ENCODE data around the gene CASP8AP2.
"Not testable (repeated sequence)": the region's sequence is repeated elsewhere in the genome, so short reads cannot be mapped to it uniquely, and the experiment has no call there.

CASP8AP2 gene

DNA sequence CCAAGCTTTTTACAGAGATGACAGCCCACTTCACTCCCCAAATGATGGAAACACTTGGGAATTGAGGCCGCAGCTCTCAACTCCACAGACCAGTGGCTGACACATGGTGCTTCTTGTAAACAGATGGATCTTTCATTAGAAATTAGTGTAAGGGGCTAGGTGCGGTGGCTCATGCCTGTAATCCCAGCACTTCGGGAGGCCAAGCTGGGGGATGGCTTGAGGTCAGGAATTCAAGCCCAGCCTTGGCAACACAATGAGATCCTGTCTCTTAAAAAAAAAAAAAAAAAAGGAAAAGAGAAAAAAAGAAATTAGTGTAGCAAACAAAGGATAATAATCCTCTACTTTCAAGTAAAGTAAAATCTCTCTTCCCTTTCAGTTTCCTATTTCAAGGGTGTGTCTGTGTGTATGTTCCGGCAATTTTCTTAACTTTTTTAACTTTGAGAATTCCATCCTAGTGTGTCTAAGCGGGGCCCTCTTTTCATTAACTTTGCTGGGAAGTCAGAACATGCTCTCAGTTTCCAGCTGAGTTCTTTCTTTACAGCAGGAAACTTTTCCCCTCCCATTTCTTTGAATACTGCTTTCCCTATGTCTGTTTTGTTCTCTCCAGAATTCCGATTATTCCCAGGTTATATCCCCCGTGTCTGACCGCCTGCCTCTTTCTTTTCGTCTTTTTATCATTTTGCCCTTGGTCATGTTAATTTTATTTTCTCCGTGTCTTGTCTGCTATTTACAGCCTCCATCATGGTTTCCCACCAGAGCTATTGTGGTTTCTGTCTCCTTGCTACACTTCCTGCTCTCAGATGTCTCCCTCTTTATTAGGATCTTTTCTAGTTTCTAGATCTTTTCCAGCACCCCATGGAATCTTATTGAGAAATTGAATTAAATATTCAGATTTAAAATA, 80.6 kb downstream of the CASP8AP2 start:
- not testable (repeated sequence) for ATAC-seq

DNA sequence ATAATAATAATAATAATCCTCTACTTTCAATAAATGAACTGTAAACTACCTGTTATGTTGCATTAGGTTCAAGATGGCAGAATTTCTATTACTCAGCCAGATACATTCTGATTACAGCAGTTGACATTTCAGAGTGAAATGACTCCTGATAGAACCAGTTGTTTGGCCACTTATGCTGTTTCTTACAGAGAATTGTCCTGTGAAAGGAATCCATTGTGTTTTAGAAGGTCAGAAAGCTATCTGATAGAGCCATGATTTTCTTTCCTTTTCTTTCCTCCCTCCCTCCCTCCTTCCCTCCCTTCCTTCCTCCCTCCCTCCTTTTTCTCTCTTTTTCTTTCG, 81.2 kb downstream of the CASP8AP2 start:
- TF ChIP-seq ISL1 (CRISPR knock-in tag; IDR thresholded peaks at IDR 0.05) (no peak), ZNF565 (CRISPR knock-in tag; conservative IDR thresholded peaks at IDR 0.05; ENCODE audit: low read depth) (no peak), GLIS3 (CRISPR knock-in tag; IDR thresholded peaks at IDR 0.05) (no peak), SNAI2 (CRISPR knock-in tag; IDR thresholded peaks at IDR 0.05) (no peak), TOX (CRISPR knock-in tag; IDR thresholded peaks at IDR 0.05; ENCODE audit: borderline replicate concordance) (no peak), ZNF70 (CRISPR knock-in tag; IDR thresholded peaks at IDR 0.05) (no peak), ESRRG (CRISPR knock-in tag; IDR thresholded peaks at IDR 0.05) (no peak), ARNTL (CRISPR knock-in tag; IDR thresholded peaks at IDR 0.05; ENCODE audit: borderline replicate concordance, low read depth) (no peak), CSDC2 (CRISPR knock-in tag; IDR thresholded peaks at IDR 0.05) (no peak), ZFP3 (CRISPR knock-in tag; IDR thresholded peaks at IDR 0.05) (no peak), BACH2 (CRISPR knock-in tag; IDR thresholded peaks at IDR 0.05; ENCODE audit: borderline replicate concordance) (no peak), OSR1 (CRISPR knock-in tag; IDR thresholded peaks at IDR 0.05) (no peak), PPARA (CRISPR knock-in tag; IDR thresholded peaks at IDR 0.05; ENCODE audit: borderline replicate concordance) (no peak), RARB (CRISPR knock-in tag; IDR thresholded peaks at IDR 0.05) (no peak)
- TF ChIP-seq, protein P1, sequence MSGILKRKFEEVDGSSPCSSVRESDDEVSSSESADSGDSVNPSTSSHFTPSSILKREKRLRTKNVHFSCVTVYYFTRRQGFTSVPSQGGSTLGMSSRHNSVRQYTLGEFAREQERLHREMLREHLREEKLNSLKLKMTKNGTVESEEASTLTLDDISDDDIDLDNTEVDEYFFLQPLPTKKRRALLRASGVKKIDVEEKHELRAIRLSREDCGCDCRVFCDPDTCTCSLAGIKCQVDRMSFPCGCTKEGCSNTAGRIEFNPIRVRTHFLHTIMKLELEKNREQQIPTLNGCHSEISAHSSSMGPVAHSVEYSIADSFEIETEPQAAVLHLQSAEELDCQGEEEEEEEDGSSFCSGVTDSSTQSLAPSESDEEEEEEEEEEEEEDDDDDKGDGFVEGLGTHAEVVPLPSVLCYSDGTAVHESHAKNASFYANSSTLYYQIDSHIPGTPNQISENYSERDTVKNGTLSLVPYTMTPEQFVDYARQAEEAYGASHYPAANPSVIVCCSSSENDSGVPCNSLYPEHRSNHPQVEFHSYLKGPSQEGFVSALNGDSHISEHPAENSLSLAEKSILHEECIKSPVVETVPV (CRISPR knock-in tag; IDR thresholded peaks at IDR 0.05), result no peak
- TF ChIP-seq, protein P2, sequence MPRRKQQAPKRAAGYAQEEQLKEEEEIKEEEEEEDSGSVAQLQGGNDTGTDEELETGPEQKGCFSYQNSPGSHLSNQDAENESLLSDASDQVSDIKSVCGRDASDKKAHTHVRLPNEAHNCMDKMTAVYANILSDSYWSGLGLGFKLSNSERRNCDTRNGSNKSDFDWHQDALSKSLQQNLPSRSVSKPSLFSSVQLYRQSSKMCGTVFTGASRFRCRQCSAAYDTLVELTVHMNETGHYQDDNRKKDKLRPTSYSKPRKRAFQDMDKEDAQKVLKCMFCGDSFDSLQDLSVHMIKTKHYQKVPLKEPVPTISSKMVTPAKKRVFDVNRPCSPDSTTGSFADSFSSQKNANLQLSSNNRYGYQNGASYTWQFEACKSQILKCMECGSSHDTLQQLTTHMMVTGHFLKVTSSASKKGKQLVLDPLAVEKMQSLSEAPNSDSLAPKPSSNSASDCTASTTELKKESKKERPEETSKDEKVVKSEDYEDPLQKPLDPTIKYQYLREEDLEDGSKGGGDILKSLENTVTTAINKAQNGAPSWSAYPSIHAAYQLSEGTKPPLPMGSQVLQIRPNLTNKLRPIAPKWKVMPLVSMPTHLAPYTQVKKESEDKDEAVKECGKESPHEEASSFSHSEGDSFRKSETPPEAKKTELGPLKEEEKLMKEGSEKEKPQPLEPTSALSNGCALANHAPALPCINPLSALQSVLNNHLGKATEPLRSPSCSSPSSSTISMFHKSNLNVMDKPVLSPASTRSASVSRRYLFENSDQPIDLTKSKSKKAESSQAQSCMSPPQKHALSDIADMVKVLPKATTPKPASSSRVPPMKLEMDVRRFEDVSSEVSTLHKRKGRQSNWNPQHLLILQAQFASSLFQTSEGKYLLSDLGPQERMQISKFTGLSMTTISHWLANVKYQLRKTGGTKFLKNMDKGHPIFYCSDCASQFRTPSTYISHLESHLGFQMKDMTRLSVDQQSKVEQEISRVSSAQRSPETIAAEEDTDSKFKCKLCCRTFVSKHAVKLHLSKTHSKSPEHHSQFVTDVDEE (CRISPR knock-in tag; IDR thresholded peaks at IDR 0.05), result no peak
- TF ChIP-seq, protein P3, sequence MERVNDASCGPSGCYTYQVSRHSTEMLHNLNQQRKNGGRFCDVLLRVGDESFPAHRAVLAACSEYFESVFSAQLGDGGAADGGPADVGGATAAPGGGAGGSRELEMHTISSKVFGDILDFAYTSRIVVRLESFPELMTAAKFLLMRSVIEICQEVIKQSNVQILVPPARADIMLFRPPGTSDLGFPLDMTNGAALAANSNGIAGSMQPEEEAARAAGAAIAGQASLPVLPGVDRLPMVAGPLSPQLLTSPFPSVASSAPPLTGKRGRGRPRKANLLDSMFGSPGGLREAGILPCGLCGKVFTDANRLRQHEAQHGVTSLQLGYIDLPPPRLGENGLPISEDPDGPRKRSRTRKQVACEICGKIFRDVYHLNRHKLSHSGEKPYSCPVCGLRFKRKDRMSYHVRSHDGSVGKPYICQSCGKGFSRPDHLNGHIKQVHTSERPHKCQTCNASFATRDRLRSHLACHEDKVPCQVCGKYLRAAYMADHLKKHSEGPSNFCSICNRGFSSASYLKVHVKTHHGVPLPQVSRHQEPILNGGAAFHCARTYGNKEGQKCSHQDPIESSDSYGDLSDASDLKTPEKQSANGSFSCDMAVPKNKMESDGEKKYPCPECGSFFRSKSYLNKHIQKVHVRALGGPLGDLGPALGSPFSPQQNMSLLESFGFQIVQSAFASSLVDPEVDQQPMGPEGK (CRISPR knock-in tag; IDR thresholded peaks at IDR 0.05; ENCODE audit: borderline replicate concordance), result no peak
- TF ChIP-seq, protein P4, sequence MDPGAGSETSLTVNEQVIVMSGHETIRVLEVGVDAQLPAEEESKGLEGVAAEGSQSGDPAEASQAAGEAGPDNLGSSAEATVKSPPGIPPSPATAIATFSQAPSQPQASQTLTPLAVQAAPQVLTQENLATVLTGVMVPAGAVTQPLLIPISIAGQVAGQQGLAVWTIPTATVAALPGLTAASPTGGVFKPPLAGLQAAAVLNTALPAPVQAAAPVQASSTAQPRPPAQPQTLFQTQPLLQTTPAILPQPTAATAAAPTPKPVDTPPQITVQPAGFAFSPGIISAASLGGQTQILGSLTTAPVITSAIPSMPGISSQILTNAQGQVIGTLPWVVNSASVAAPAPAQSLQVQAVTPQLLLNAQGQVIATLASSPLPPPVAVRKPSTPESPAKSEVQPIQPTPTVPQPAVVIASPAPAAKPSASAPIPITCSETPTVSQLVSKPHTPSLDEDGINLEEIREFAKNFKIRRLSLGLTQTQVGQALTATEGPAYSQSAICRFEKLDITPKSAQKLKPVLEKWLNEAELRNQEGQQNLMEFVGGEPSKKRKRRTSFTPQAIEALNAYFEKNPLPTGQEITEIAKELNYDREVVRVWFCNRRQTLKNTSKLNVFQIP (CRISPR knock-in tag; IDR thresholded peaks at IDR 0.05; ENCODE audit: borderline replicate concordance, low read depth), result no peak

DNA sequence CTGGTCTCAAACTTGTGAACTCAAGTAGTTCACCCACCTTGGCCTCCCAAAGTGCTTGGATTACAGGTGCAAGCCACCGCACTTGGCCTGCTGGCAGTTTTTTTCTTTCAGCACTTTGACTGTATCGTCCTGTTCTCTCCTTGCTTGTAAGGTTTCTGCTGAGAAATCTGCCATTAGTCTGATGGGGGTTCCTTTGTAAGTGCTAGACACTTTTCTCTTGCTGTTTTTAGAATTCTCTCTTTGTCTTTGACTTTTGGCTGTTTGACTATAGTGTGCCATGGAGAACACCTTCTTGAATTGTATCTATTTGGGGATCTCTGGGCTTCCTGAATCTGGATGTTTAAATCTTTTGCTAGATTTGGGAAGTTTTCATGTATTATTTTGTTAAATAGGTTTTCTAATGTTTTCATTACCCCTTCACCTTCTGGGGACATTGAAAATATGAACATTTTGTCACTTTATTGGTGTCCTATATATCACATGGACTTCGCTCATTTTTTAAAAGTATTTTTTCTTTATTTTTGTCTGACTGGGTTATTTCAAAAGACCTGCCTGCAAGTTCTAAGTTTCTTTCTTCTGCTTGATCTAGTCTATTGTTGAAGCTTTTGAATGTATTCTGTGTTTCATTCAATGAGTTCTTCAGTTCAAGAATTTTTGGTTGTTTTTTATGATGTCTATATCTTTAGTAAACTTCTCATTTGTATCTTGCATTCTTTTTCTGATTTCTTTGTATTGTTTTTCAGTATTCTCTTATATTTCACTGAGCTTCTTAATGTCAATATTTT, 86.6 kb downstream of the CASP8AP2 start:
- no peak for ATAC-seq
- no peak for TF ChIP-seq ZNF8 (CRISPR knock-in tag; IDR thresholded peaks at IDR 0.05)

More for the DNA sequence above, 81.2 kb downstream of the CASP8AP2 start:
- ATAC-seq, result no peak

DNA sequence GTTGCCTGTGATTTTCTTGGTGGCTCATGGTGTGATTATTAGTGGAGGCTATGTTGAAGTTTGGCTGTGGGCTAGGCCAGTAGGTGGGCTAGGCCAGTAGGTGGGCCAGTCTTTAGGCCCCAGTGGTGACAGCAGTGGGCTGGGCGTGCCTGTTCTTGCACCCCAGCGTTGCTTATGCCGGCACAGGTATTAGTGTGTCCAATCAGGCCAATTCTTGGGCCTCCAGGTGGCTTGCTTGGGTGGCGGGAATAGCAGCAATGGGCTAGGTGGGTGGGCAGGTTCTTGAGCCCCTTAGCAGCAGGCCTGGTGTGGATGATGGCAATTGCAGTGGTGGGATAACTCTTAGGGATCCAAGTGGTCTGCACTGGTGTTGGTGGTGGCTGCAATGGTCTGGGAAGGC, 87.5 kb downstream of the CASP8AP2 start:
- TF ChIP-seq TOX (CRISPR knock-in tag; IDR thresholded peaks at IDR 0.05; ENCODE audit: borderline replicate concordance), result no peak
- no peak for TF ChIP-seq SNAI2 (CRISPR knock-in tag; IDR thresholded peaks at IDR 0.05)
- TF ChIP-seq ARNTL (CRISPR knock-in tag; IDR thresholded peaks at IDR 0.05; ENCODE audit: borderline replicate concordance, low read depth), result no peak
- no peak for TF ChIP-seq RARB (CRISPR knock-in tag; IDR thresholded peaks at IDR 0.05)
- TF ChIP-seq ISL1 (CRISPR knock-in tag; IDR thresholded peaks at IDR 0.05), result no peak
- no peak for TF ChIP-seq PPARA (CRISPR knock-in tag; IDR thresholded peaks at IDR 0.05; ENCODE audit: borderline replicate concordance)
- no peak for TF ChIP-seq ZC3H10 (CRISPR knock-in tag; IDR thresholded peaks at IDR 0.05)
- no peak for TF ChIP-seq ZFP30 (CRISPR knock-in tag; IDR thresholded peaks at IDR 0.05)
- no peak for TF ChIP-seq ZNF8 (CRISPR knock-in tag; IDR thresholded peaks at IDR 0.05)
- TF ChIP-seq, protein P3 (CRISPR knock-in tag; IDR thresholded peaks at IDR 0.05; ENCODE audit: borderline replicate concordance), result no peak
- TF ChIP-seq, protein P5, sequence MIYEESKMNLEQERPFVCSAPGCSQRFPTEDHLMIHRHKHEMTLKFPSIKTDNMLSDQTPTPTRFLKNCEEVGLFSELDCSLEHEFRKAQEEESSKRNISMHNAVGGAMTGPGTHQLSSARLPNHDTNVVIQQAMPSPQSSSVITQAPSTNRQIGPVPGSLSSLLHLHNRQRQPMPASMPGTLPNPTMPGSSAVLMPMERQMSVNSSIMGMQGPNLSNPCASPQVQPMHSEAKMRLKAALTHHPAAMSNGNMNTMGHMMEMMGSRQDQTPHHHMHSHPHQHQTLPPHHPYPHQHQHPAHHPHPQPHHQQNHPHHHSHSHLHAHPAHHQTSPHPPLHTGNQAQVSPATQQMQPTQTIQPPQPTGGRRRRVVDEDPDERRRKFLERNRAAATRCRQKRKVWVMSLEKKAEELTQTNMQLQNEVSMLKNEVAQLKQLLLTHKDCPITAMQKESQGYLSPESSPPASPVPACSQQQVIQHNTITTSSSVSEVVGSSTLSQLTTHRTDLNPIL (CRISPR knock-in tag; IDR thresholded peaks at IDR 0.05; ENCODE audit: low read depth), result no peak
- TF ChIP-seq ZFP3 (CRISPR knock-in tag; IDR thresholded peaks at IDR 0.05), result no peak
- TF ChIP-seq GLIS3 (CRISPR knock-in tag; IDR thresholded peaks at IDR 0.05), result no peak
- ATAC-seq, result no peak

Data from SK-N-SH treated with all-trans-retinoic acid at 6 μM for 48 hours (cell line).